Natural killer cell (primary cell): Measurements from ENCODE around the gene VPS54. TPM values are rescaled to one million over a fixed set of nuclear protein-coding genes. Genes with fewer than 3 reads are reported as not detected.

Experiments
- ATAC-seq, 3 donors: fragments of 150-1000 bp in 2 of 3; fragments of 200-7000 bp in 1 of 3; cut with Tn5 transposase; 1 replicate in 1 of 3; 2 replicates in 2 of 3; pipeline ENCODE4 v1.10.0; 2021; ENCODE audit warnings: mild to moderate bottlenecking in 2 of 3, moderate library complexity in 2 of 3
- DNase-seq, 2 donors: peaks; one replicate each; pipeline versions ENCODE4 v3.0.0 to v3.0.0-alpha.2; 2013 to 2021; ENCODE audit warnings: mixed read lengths in 1 of 2
- H3K27ac ChIP-seq: one replicate; pipeline ENCODE4 v1.5.1; 2013; ENCODE audit warnings: mild to moderate bottlenecking, low read length
- H3K27me3 ChIP-seq: one replicate; pipeline ENCODE4 v1.6.1; 2013; ENCODE audit warnings: low read length; ENCODE audit not compliant: control insufficient read depth, insufficient read depth
- H3K36me3 ChIP-seq: one replicate; pipeline ENCODE4 v1.6.1; 2013; ENCODE audit warnings: low read length; ENCODE audit not compliant: control insufficient read depth, insufficient read depth
- H3K4me1 ChIP-seq: one replicate; pipeline ENCODE4 v1.6.1; 2013; ENCODE audit warnings: low read length; ENCODE audit not compliant: control insufficient read depth, insufficient read depth
- H3K4me3 ChIP-seq: one replicate; pipeline ENCODE4 v1.5.1; 2013; ENCODE audit warnings: low read length
- H3K9me3 ChIP-seq: one replicate; pipeline ENCODE4 v1.6.1; 2013; ENCODE audit warnings: low read length; ENCODE audit not compliant: control insufficient read depth, insufficient read depth
- H3K27ac Mint-ChIP-seq, 2 donors: one replicate each; pipeline ENCODE4 v1.8.0; 2022; ENCODE audit warnings: mild to moderate bottlenecking in 2 of 2, mixed read lengths in 2 of 2, moderate library complexity in 1 of 2
- H3K27me3 Mint-ChIP-seq, 2 donors: one replicate each; pipeline ENCODE4 v1.8.0; 2022; ENCODE audit warnings: low read depth in 2 of 2, mixed read lengths in 2 of 2
- H3K36me3 Mint-ChIP-seq: one replicate; pipeline ENCODE4 v1.8.0; 2022; ENCODE audit warnings: mixed read lengths
- H3K4me1 Mint-ChIP-seq, 2 donors: one replicate each; pipeline ENCODE4 v1.8.0; 2022; ENCODE audit warnings: mixed read lengths in 2 of 2
- H3K4me3 Mint-ChIP-seq: one replicate; pipeline ENCODE4 v1.8.0; 2022; ENCODE audit warnings: mild to moderate bottlenecking, moderate library complexity, mixed read lengths
- H3K9me3 Mint-ChIP-seq, 2 donors: one replicate each; pipeline ENCODE4 v1.8.0; 2022; ENCODE audit warnings: mixed read lengths in 2 of 2
- CTCF ChIP-seq: fragments of 200-600 bp; IDR thresholded peaks from one replicate; pipeline ENCODE4 v1.8.0; 2022; ENCODE audit warnings: antibody characterized with exemption
- WGBS: methylation state at CpG from one replicate; pipeline ENCODE4 v1.1.7; 2013; ENCODE audit warnings: missing lambda C conversion rate; ENCODE audit not compliant: insufficient coverage; 5-methylcytosine and 5-hydroxymethylcytosine counted together
- intact Hi-C: fragments of 100-400 bp; cut with micrococcal nuclease; formaldehyde crosslinking; loops from one replicate; pipeline ENCODE4 v1.14.2; 2022
- total RNA-seq, 4 donors: library from RNA; stranded (reverse); fragments of 120-200 nt in 1 of 4; gene quantifications; one replicate each; pipeline versions ENCODE4 v1.2.3 to v1.2.4, GENCODE V29; 2013 to 2022

VPS54 gene
- total RNA-seq, 3 donors from 2014 or later (not counting 1 experiment from before 2014, with no cell fraction given) = 12.1 to 17.3 (median 13.5) TPM

GRCh38 chr2:64007924-64008323 is 11.3 kb downstream of the VPS54 start:
- intact Hi-C loops = no loop called here
- Histone ChIP-seq H3K4me3 (no peak overlapping the region), H3K9me3 (no peaks in the 10 kb centered on the region), H3K27me3 (no peaks in the 10 kb centered on the region), H3K27ac (no peak overlapping the region), H3K36me3 (no peaks in the 10 kb centered on the region), H3K4me1 (no peaks in the 10 kb centered on the region)
- Mint-ChIP-seq H3K4me3 (no peak overlapping the region), H3K36me3 (no peaks in the 10 kb centered on the region), H3K9me3 (no peaks in the 10 kb centered on the region), H3K4me1 (peaks cover 37 to 41% of the 10 kb centered on the region in 2 donors), H3K27ac (no peak overlapping the region), H3K27me3 (no peaks in the 10 kb centered on the region)
- DNase-seq = no peak
- WGBS = 93% methylated on average over 7 of the region's 7 CpGs
- ATAC-seq = no peak
- TF ChIP-seq CTCF = no peak

GRCh38 chr2:64005707-64006356 is 13.4 kb downstream of the VPS54 start:
- DNase-seq (no peak), ATAC-seq (no peak)
- no peak overlapping the region for H3K27ac ChIP-seq
- no peaks in the 10 kb centered on the region for H3K27me3 Mint-ChIP-seq
- whole genome bisulfite sequencing = 100% methylated on average over 1 of the region's 2 CpGs
- no peak for TF ChIP-seq CTCF
- no peaks in the 10 kb centered on the region for H3K36me3 ChIP-seq
- intact Hi-C loops = no loop called here
- no peaks in the 10 kb centered on the region for H3K4me1 ChIP-seq
- no peaks in the 10 kb centered on the region for H3K9me3 Mint-ChIP-seq
- H3K36me3 Mint-ChIP-seq = no peaks in the 10 kb centered on the region
- H3K27ac Mint-ChIP-seq = no peak overlapping the region
- no peaks in the 10 kb centered on the region for H3K27me3 ChIP-seq
- H3K4me1 Mint-ChIP-seq = peaks cover 36 to 43% of the 10 kb centered on the region in 2 donors
- H3K4me3 ChIP-seq = no peak overlapping the region
- no peaks in the 10 kb centered on the region for H3K9me3 ChIP-seq
- no peak overlapping the region for H3K4me3 Mint-ChIP-seq

DNA sequence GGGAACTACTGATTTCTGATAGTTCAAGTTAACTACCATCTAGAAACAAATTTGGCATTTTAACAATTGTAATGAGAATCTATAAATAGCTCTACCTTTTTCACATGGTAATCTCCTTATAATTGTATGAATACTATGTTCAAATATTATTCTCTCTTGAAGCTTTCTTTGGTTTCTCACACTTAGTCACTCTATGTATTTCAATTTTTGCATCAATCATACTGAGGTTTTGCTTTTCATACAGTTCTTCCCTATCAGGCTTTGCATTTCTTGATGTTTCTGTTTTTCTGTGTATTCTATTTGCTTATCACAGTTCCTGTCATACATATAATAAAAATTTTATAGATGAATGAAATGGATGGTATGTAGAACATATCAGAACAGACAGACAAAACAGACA is 16.0 kb downstream of the VPS54 start:
- H3K27ac Mint-ChIP-seq = no peak overlapping the region
- peaks cover 2% of the 10 kb centered on the region in 2 donors for H3K9me3 Mint-ChIP-seq
- no peak for ATAC-seq
- Histone ChIP-seq H3K9me3 (no peaks in the 10 kb centered on the region), H3K4me3 (no peak overlapping the region), H3K36me3 (no peaks in the 10 kb centered on the region), H3K27me3 (no peaks in the 10 kb centered on the region), H3K4me1 (no peaks in the 10 kb centered on the region), H3K27ac (no peak overlapping the region)
- no peaks in the 10 kb centered on the region for H3K27me3 Mint-ChIP-seq
- no peak overlapping the region for H3K4me3 Mint-ChIP-seq
- H3K36me3 Mint-ChIP-seq = peaks cover 5% of the 10 kb centered on the region
- intact Hi-C loops = no loop called here
- peaks cover 26 to 39% of the 10 kb centered on the region in 2 donors for H3K4me1 Mint-ChIP-seq
- DNase-seq = no peak
- TF ChIP-seq CTCF = no peak
